ENCODE measurements around the gene C17orf75. TPM values are rescaled to one million over a fixed set of nuclear protein-coding genes. Genes with fewer than 3 reads are reported as not detected.

Gene C17orf75
- total and polyA plus RNA-seq, 2 of the 4 experiments (the other 2 are of a cell fraction), result 11.5 to 16.1 TPM

GRCh38 chr17:32356750-32357149 is 14.8 kb upstream of the C17orf75 start:
- no CpG with 5 or more reads among the region's 5 CpGs for WGBS, 2 experiments (ENCODE audit: extremely low coverage in 2 of 2, insufficient read length in 1 of 2)
- in situ Hi-C loops (cut with MboI; ENCODE audit: low sequenced_read_pairs), result no loop called here

More at GRCh38 chr17:32356750-32357149, 14.8 kb upstream of the C17orf75 start:
- ChIA-PET POLR2A (ENCODE audit: unreplicated experiment) (no interaction called here), CTCF (no interaction called here)
- no peak for TF ChIP-seq RFX5 (IDR thresholded peaks at IDR 0.05; ENCODE audit: low read depth, low read length)
- no peak for TF ChIP-seq USF2 (IDR thresholded peaks at IDR 0.05; ENCODE audit: low read depth, low read length)
- TF ChIP-seq RAD21 (IDR thresholded peaks at IDR 0.05; ENCODE audit: low read length), result no peak
- TF ChIP-seq MAZ (IDR thresholded peaks at IDR 0.05; ENCODE audit: borderline replicate concordance, low read depth, low read length), result no peak
- no peak for TF ChIP-seq POLR2A (IDR thresholded peaks at IDR 0.05; ENCODE audit: low read depth, low read length)
- TF ChIP-seq, protein P1, sequence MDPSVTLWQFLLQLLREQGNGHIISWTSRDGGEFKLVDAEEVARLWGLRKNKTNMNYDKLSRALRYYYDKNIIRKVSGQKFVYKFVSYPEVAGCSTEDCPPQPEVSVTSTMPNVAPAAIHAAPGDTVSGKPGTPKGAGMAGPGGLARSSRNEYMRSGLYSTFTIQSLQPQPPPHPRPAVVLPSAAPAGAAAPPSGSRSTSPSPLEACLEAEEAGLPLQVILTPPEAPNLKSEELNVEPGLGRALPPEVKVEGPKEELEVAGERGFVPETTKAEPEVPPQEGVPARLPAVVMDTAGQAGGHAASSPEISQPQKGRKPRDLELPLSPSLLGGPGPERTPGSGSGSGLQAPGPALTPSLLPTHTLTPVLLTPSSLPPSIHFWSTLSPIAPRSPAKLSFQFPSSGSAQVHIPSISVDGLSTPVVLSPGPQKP (IDR thresholded peaks at IDR 0.05; ENCODE audit: borderline replicate concordance, low read depth, low read length), result no peak
- TF ChIP-seq CEBPB (IDR thresholded peaks at IDR 0.05; ENCODE audit: low read depth, low read length), result no peak
- no peak for TF ChIP-seq MAFK (IDR thresholded peaks at IDR 0.05; ENCODE audit: low read depth, low read length)
- no peak for TF ChIP-seq NFE2L2 (IDR thresholded peaks at IDR 0.05; ENCODE audit: low read depth, low read length)
- no peak for TF ChIP-seq RCOR1 (IDR thresholded peaks at IDR 0.05; ENCODE audit: insufficient replicate concordance, low read length)
- H3K4me1 ChIP-seq (ENCODE audit: control insufficient read depth, insufficient read depth, low read length), result peaks cover 6% of the 10 kb centered on the region
- H4K8ac ChIP-seq (ENCODE audit: low read depth in 2 of 2, low read length in 2 of 2), result no peak overlapping the region
- H2BK120ac ChIP-seq (ENCODE audit: low read depth, low read length), result no peak overlapping the region
- no peak overlapping the region for H3K4me3 ChIP-seq (ENCODE audit: insufficient read depth, low read depth, low read length)
- H3K56ac ChIP-seq (ENCODE audit: extremely low read depth, insufficient read depth, low read length), result no peak overlapping the region
- DNase-seq (no peak), ATAC-seq (ENCODE audit: low read depth) (no peak)
- H3K9ac ChIP-seq (ENCODE audit: low read depth, low read length), result no peak overlapping the region
- no peak overlapping the region for H4K91ac ChIP-seq (ENCODE audit: insufficient read depth, low read depth, low read length)
- H4K5ac ChIP-seq (ENCODE audit: low read depth, low read length), result no peak overlapping the region
- H2AK5ac ChIP-seq (ENCODE audit: low read depth, low read length), result no peak overlapping the region
- no peak overlapping the region for H2BK5ac ChIP-seq (ENCODE audit: low read depth, low read length, poor library complexity, severe bottlenecking)
- H3K79me1 ChIP-seq (ENCODE audit: low read depth in 1 of 2, low read length in 2 of 2), result peaks cover 10 to 53% of the 10 kb centered on the region in 2 experiments
- no peak overlapping the region for H3K4ac ChIP-seq (ENCODE audit: low read depth, low read length)
- no peak overlapping the region for H3K4me2 ChIP-seq (ENCODE audit: low read depth, low read length)
- H3K9me3 ChIP-seq (ENCODE audit: control insufficient read depth, insufficient read depth, low read length), result no peaks in the 10 kb centered on the region
- no TSS peak for BruUV-seq (replicated peaks)
- no peak overlapping the region for H2AFZ ChIP-seq (replicated peaks; ENCODE audit: low read length, poor library complexity)
- H3K27ac ChIP-seq (ENCODE audit: insufficient read depth, low read length), result no peak overlapping the region
- intact Hi-C loops (cut with micrococcal nuclease), result no loop called here
- H2BK20ac ChIP-seq (ENCODE audit: low read depth, low read length), result no peak overlapping the region
- no peak overlapping the region for H3K14ac ChIP-seq (replicated peaks; ENCODE audit: low read depth, low read length)
- H3K9me1 ChIP-seq (ENCODE audit: insufficient read depth, low read length), result peaks cover 12% of the 10 kb centered on the region; the same call in 1 of the 2 replicates
- no peak overlapping the region for H2AK9ac ChIP-seq (replicated peaks; ENCODE audit: low read depth, low read length, poor library complexity)
- H3K18ac ChIP-seq (ENCODE audit: low read depth, low read length), result no peak overlapping the region
- H2BK15ac ChIP-seq (ENCODE audit: low read depth, low read length), result no peak overlapping the region
- peaks cover 87% of the 10 kb centered on the region for H4K20me1 ChIP-seq (ENCODE audit: insufficient read depth, low read length)
- no peak overlapping the region for H3K23ac ChIP-seq (ENCODE audit: low read depth, low read length)
- no peaks in the 10 kb centered on the region for H3K27me3 ChIP-seq (ENCODE audit: control insufficient read depth, insufficient read depth, low read length)
- H3K36me3 ChIP-seq (ENCODE audit: control insufficient read depth, insufficient read depth, low read length), result peaks cover 53% of the 10 kb centered on the region
- dilution Hi-C loops (cut with HindIII; ENCODE audit: low sequenced_read_pairs, unreplicated experiment), result no loop called here
